SK-N-SH (cell line): ENCODE data around the gene NAPA. TPM values are rescaled to one million over a fixed set of nuclear protein-coding genes. Genes with fewer than 3 reads are reported as not detected.

ENCODE experiments used
- CTCF ChIA-PET: fragments of 300-600, 350-600 bp; formaldehyde crosslinking; extraction: SDS; loops from one replicate; lab custom pipeline; 2021; lab: Yijun Ruan, JAX
- POLR2A ChIA-PET: fragments of 350-600 bp; sonication (Branson Sonifier 250); formaldehyde crosslinking; extraction: SDS; loops from one replicate; lab custom pipeline; 2020; ENCODE audit warnings: antibody characterized with exemption, inconsistent platforms; lab: Yijun Ruan, JAX
- DNase-seq: peaks from one replicate; pipeline ENCODE4 v3.0.0; 2012
- H2AFZ ChIP-seq: fragments of 200-600 bp; sonication (generic); 2 replicates; pipeline ENCODE4 v1.8.1; 2016; ENCODE audit warnings: antibody characterized with exemption, mild to moderate bottlenecking, low read depth
- H3F3A ChIP-seq: fragments of 200-600 bp; sonication (generic); replicated peaks from 2 replicates; pipeline ENCODE3; 2016; ENCODE audit warnings: antibody characterized with exemption, mild to moderate bottlenecking; ENCODE audit not compliant: insufficient read depth
- H3K27ac ChIP-seq, 2 experiments: fragments of 200-500 bp in 1 of 2; fragments of 200-600 bp in 1 of 2; sonication (Bioruptor generic) in 1 of 2; sonication (generic), shearing (Covaris generic) in 1 of 2; 2 replicates each; pipeline versions ENCODE4 v1.5.1 to v1.6.1; 2014 to 2016; ENCODE audit warnings: low read depth in 2 of 2, inconsistent platforms in 1 of 2, low read length in 1 of 2, mild to moderate bottlenecking in 1 of 2, mixed read lengths in 1 of 2
- H3K27me3 ChIP-seq: fragments of 200-600 bp; sonication (generic), shearing (Covaris generic); 2 replicates; pipeline ENCODE4 v1.6.1; 2016; ENCODE audit warnings: mixed run types; ENCODE audit not compliant: insufficient read depth
- H3K36me3 ChIP-seq, 2 experiments: fragments of 200-500 bp in 1 of 2; fragments of 200-600 bp in 1 of 2; sonication (Bioruptor generic) in 1 of 2; sonication (generic) in 1 of 2; replicated peaks in 1 of 2; 2 replicates each; pipeline versions ENCODE3 to v1.5.1; 2014 to 2016; ENCODE audit warnings: low read length in 1 of 2, mild to moderate bottlenecking in 1 of 2; ENCODE audit not compliant: insufficient read depth in 2 of 2, control insufficient read depth in 1 of 2
- H3K4me1 ChIP-seq, 2 experiments: fragments of 200-500 bp in 1 of 2; fragments of 200-600 bp in 1 of 2; sonication (Bioruptor generic) in 1 of 2; sonication (generic), shearing (Covaris generic) in 1 of 2; 2 replicates each; pipeline versions ENCODE4 v1.5.1 to v1.6.1; 2014 to 2016; ENCODE audit warnings: low read depth in 1 of 2, low read length in 1 of 2, mixed run types in 1 of 2; ENCODE audit not compliant: insufficient read depth in 2 of 2, control insufficient read depth in 1 of 2
- H3K4me2 ChIP-seq: fragments of 200-600 bp; sonication (generic), shearing (Covaris generic); 2 replicates; pipeline ENCODE4 v1.6.1; 2017; ENCODE audit warnings: mixed run types
- H3K4me3 ChIP-seq, 2 experiments: fragments of 200-500 bp in 1 of 2; fragments of 200-600 bp in 1 of 2; sonication (Bioruptor generic) in 1 of 2; sonication (generic), shearing (Covaris generic) in 1 of 2; 2 replicates each; pipeline versions ENCODE4 v1.5.1 to v1.8.1; 2014 to 2016; ENCODE audit warnings: low read depth in 2 of 2, inconsistent platforms in 1 of 2, low read length in 1 of 2, mild to moderate bottlenecking in 1 of 2, mixed read lengths in 1 of 2, moderate library complexity in 1 of 2
- H3K79me2 ChIP-seq: fragments of 200-600 bp; sonication (generic); 2 replicates; pipeline ENCODE4 v1.8.1; 2017; ENCODE audit warnings: mild to moderate bottlenecking; ENCODE audit not compliant: insufficient read depth
- H3K9ac ChIP-seq: fragments of 200-600 bp; sonication (generic); 2 replicates; pipeline ENCODE4 v1.6.1; 2017; ENCODE audit warnings: mixed run types
- H3K9me2 ChIP-seq: fragments of 200-600 bp; sonication (generic); 2 replicates; pipeline ENCODE4 v1.6.1; 2017; ENCODE audit warnings: mixed run types
- H3K9me3 ChIP-seq: fragments of 200-600 bp; sonication (generic); 2 replicates; pipeline ENCODE4 v1.6.1; 2017; ENCODE audit warnings: mixed run types, mild to moderate bottlenecking, moderate library complexity
- H4K20me1 ChIP-seq: fragments of 200-600 bp; sonication (generic); 2 replicates; pipeline ENCODE4 v1.6.1; 2017; ENCODE audit warnings: mild to moderate bottlenecking, mixed run types; ENCODE audit not compliant: insufficient read depth
- EP300 ChIP-seq, 2 experiments: IDR thresholded peaks; 2 replicates each; pipeline versions ENCODE4 v1.4.0 to v1.6.1; 2012; ENCODE audit warnings: borderline replicate concordance in 1 of 2, low read depth in 1 of 2, low read length in 1 of 2
- EZH2phosphoT487 ChIP-seq: fragments of 200-600 bp; sonication (generic); IDR thresholded peaks from 2 replicates; pipeline ENCODE4 v1.6.1; 2017; ENCODE audit warnings: low read depth, mixed run types, mild to moderate bottlenecking, antibody characterized with exemption, moderate library complexity, borderline replicate concordance
- FOSL2 ChIP-seq: IDR thresholded peaks from 2 replicates; pipeline ENCODE4 v1.4.0; 2012; ENCODE audit warnings: low read depth, mild to moderate bottlenecking, moderate library complexity, borderline replicate concordance
- FOXJ3 ChIP-seq: sonication (generic); formaldehyde crosslinking; IDR thresholded peaks from 2 replicates; pipeline ENCODE4 v1.5.1; 2020; ENCODE audit warnings: mild to moderate bottlenecking, missing genetic modification reagents
- FOXM1 ChIP-seq: IDR thresholded peaks from 2 replicates; pipeline ENCODE4 v1.4.0; 2012; ENCODE audit warnings: low read depth, mild to moderate bottlenecking
- GATA2 ChIP-seq: sonication (generic); formaldehyde crosslinking; IDR thresholded peaks from 2 replicates; pipeline ENCODE4 v1.5.0; 2020; ENCODE audit warnings: mild to moderate bottlenecking, missing genetic modification reagents
- IRF3 ChIP-seq: fragments of 150-350 bp; IDR thresholded peaks from 2 replicates; pipeline ENCODE4 v1.6.1; 2016; ENCODE audit warnings: mild to moderate bottlenecking, low read depth, low read length
- JUND ChIP-seq: IDR thresholded peaks from 2 replicates; pipeline ENCODE4 v1.4.0; 2012
- NFIC ChIP-seq: IDR thresholded peaks from 2 replicates; pipeline ENCODE4 v1.4.0; 2012; ENCODE audit warnings: borderline replicate concordance
- PBX3 ChIP-seq: IDR thresholded peaks from 2 replicates; pipeline ENCODE4; 2012
- POLR2AphosphoS5 ChIP-seq: IDR thresholded peaks from 2 replicates; pipeline ENCODE4 v1.6.1; 2012; ENCODE audit warnings: low read depth, low read length
- RAD21 ChIP-seq: IDR thresholded peaks from 2 replicates; pipeline ENCODE4 v1.6.1; 2012; ENCODE audit warnings: mild to moderate bottlenecking, low read length
- RCOR1 ChIP-seq: fragments of 150-350 bp; IDR thresholded peaks from 2 replicates; pipeline ENCODE4 v1.6.1; 2017; ENCODE audit warnings: antibody characterized with exemption, low read length
- RFX5 ChIP-seq: IDR thresholded peaks from 2 replicates; pipeline ENCODE4 v1.6.1; 2012; ENCODE audit warnings: mild to moderate bottlenecking, improper control_type of control experiment, low read length
- RXRA ChIP-seq: IDR thresholded peaks from 2 replicates; pipeline ENCODE4 v1.4.0; 2012; ENCODE audit warnings: low read depth, mild to moderate bottlenecking, borderline replicate concordance
- SIN3A ChIP-seq: IDR thresholded peaks from 2 replicates; pipeline ENCODE4 v1.6.1; 2012; ENCODE audit warnings: low read depth, mild to moderate bottlenecking, low read length, moderate library complexity, borderline replicate concordance
- TAF1 ChIP-seq: IDR thresholded peaks from 2 replicates; pipeline ENCODE4 v1.6.1; 2012; ENCODE audit warnings: low read depth, mild to moderate bottlenecking, low read length, moderate library complexity, borderline replicate concordance
- TEAD4 ChIP-seq: IDR thresholded peaks from 2 replicates; pipeline ENCODE4 v1.4.0; 2012; ENCODE audit warnings: mild to moderate bottlenecking, borderline replicate concordance; ENCODE audit not compliant: insufficient read depth
- USF1 ChIP-seq: IDR thresholded peaks from 2 replicates; pipeline ENCODE4 v1.4.0; 2012; ENCODE audit warnings: low read depth, borderline replicate concordance
- YY1 ChIP-seq: IDR thresholded peaks from 2 replicates; pipeline ENCODE4 v1.4.0; 2012; ENCODE audit warnings: low read depth, mild to moderate bottlenecking
- ZBTB33 ChIP-seq: IDR thresholded peaks from 2 replicates; pipeline ENCODE4 v1.4.0; 2012; ENCODE audit warnings: low read depth, borderline replicate concordance
- WGBS: methylation state at CpG from one replicate; pipeline ENCODE4 v1.1.6; 2017; ENCODE audit warnings: low lambda C conversion rate; 5-methylcytosine and 5-hydroxymethylcytosine counted together
- polyA plus RNA-seq, 3 experiments: library from polyadenylated mRNA; depleted of rRNA; stranded (reverse); fragments of >200 nt; gene quantifications; 2 replicates each; pipeline ENCODE4 v1.2.3, GENCODE V29; 2012

The NAPA gene
- polyA plus RNA-seq, 1 of the 3 experiments (the other 2 are of a cell fraction) = 84.1 TPM

GRCh38 chr19:47531640-47532387 lies 17.0 kb upstream of the NAPA start:
- Histone ChIP-seq H3K9me3 (no peaks in the 10 kb centered on the region), H3K79me2 (no peaks in the 10 kb centered on the region), H3F3A (no peaks in the 10 kb centered on the region), H3K4me1 (peaks cover 0 to 4% of the 10 kb centered on the region in 2 experiments; a peak in 1 of 4 replicates), H3K4me3 (no peak overlapping the region), H3K27me3 (no peaks in the 10 kb centered on the region), H3K9ac (no peak overlapping the region), H3K27ac (no peak overlapping the region), H3K36me3 (no peaks in the 10 kb centered on the region), H4K20me1 (no peaks in the 10 kb centered on the region), H3K4me2 (no peak overlapping the region), H2AFZ (no peak overlapping the region), H3K9me2 (no peaks in the 10 kb centered on the region)
- WGBS = 55% methylated on average over 10 of the region's 14 CpGs
- CTCF ChIA-PET = interaction anchor here (1.0 to 4.6 kb wide), 5 partner anchors 9 to 226 kb away, joined by 3 to 23 read pairs (median 3); partner anchors contain the start of gene NAPA
- POLR2A ChIA-PET = interaction anchor here (0.6 kb wide), 1 partner anchor 16 kb away, joined by 6 read pairs; no protein-coding TSS in a partner anchor
- no peak for TF ChIP-seq NFIC
- no peak for DNase-seq

- Histone ChIP-seq H3K27me3 (no peaks in the 10 kb centered on the region), H3K9ac (no peak overlapping the region), H4K20me1 (no peaks in the 10 kb centered on the region), H3K4me3 (no peak overlapping the region), H3K9me2 (no peaks in the 10 kb centered on the region), H2AFZ (no peak overlapping the region), H3K36me3 (no peaks in the 10 kb centered on the region), H3K9me3 (no peaks in the 10 kb centered on the region), H3K4me1 (peaks cover 0 to 4% of the 10 kb centered on the region in 2 experiments; a peak in 1 of 4 replicates), H3K27ac (no peak overlapping the region), H3K79me2 (no peaks in the 10 kb centered on the region), H3F3A (no peaks in the 10 kb centered on the region), H3K4me2 (no peak overlapping the region)
- 71% methylated on average over 10 of the region's 16 CpGs for WGBS
- ChIA-PET POLR2A (no interaction called here), CTCF (interaction anchor here (0.6 to 4.6 kb wide), 6 partner anchors 14 to 214 kb away, joined by 3 to 23 read pairs (median 4); partner anchors contain the start of gene NAPA)
- no peak for DNase-seq
- TF ChIP-seq JUND (no peak), EZH2phosphoT487 (no peak), GATA2 (CRISPR knock-in tag) (no peak), RFX5 (no peak), YY1 (no peak), FOSL2 (no peak), PBX3 (no peak), RAD21 (no peak), FOXM1 (no peak), RCOR1 (no peak), TAF1 (no peak), RXRA (no peak), USF1 (no peak), EP300 (IDR thresholded peaks at IDR 0.05; ENCODE audit: borderline replicate concordance in 1 of 2, low read depth in 1 of 2, low read length in 1 of 2) (no peak), ZBTB33 (no peak), SIN3A (no peak), POLR2AphosphoS5 (no peak), FOXJ3 (CRISPR knock-in tag) (no peak), TEAD4 (no peak), IRF3 (no peak)
These were observed 14.3 kb upstream of the NAPA start for GRCh38 chr19:47529018-47529742.
